ENCODE data around the gene MFAP3.
A peak's percentile ranks its signal among the peaks of the same experiment; 100 is the strongest.
"Not testable (repeated sequence)": the region's sequence is repeated elsewhere in the genome, so short reads cannot be mapped to it uniquely, and the experiment has no call there.

Gene MFAP3

GRCh38 chr5:154038707-154039457 lies at the start of gene MFAP3, which contains the start of gene FAM114A2:
Gene MFAP3, plus strand, starts transcription at chr5:154038967. Its CDS starts 10,756 bp downstream, at chr5:154049723.
Gene FAM114A2, minus strand, starts transcription at chr5:154038910. Its CDS starts 3,957 bp downstream, at chr5:154034953.
- DNase-seq, result peak; percentile 62

- DNase-seq, result no peak
Measured at GRCh38 chr5:153991168-153991567, 47.6 kb upstream of the MFAP3 start.

GRCh38 chr5:153998010-153998409 lies 40.8 kb upstream of the MFAP3 start:
- DNase-seq, result no peak

- no peak for DNase-seq
Measured at GRCh38 chr5:153998768-153999167, 40.0 kb upstream of the MFAP3 start.

- no peak for DNase-seq
Measured at GRCh38 chr5:153999995-154000394, 38.8 kb upstream of the MFAP3 start.

GRCh38 chr5:154000703-154001102 lies 38.1 kb upstream of the MFAP3 start:
- DNase-seq, result no peak

- no peak for DNase-seq
Measured at GRCh38 chr5:154002093-154002492, 36.7 kb upstream of the MFAP3 start.

GRCh38 chr5:154002511-154003020 lies 36.2 kb upstream of the MFAP3 start:
- no peak for DNase-seq

- no peak for DNase-seq
Measured at GRCh38 chr5:154005648-154006047, 33.1 kb upstream of the MFAP3 start.

GRCh38 chr5:154010660-154011059 lies 28.1 kb upstream of the MFAP3 start:
- DNase-seq, result no peak

- no peak for DNase-seq
Measured at GRCh38 chr5:154015071-154015693, 23.6 kb upstream of the MFAP3 start.

- not testable (repeated sequence) for DNase-seq
Measured at GRCh38 chr5:154018919-154019318, 19.8 kb upstream of the MFAP3 start.

GRCh38 chr5:154025951-154026350 lies 12.8 kb upstream of the MFAP3 start:
- no peak for DNase-seq

- no peak for DNase-seq
Measured at GRCh38 chr5:154031937-154032489, 6.8 kb upstream of the MFAP3 start.

GRCh38 chr5:154034944-154035343 lies 3.8 kb upstream of the MFAP3 start:
- no peak for DNase-seq

- DNase-seq, result no peak
Measured at GRCh38 chr5:154038261-154038706, 483 bp upstream of the MFAP3 start.

GRCh38 chr5:154039458-154039829 lies 677 bp downstream of the MFAP3 start:
- no peak for DNase-seq

- DNase-seq, result no peak
Measured at GRCh38 chr5:154042766-154043165, 4.0 kb downstream of the MFAP3 start.

GRCh38 chr5:154044099-154044498 lies 5.3 kb downstream of the MFAP3 start:
- DNase-seq, result no peak

GRCh38 chr5:154044581-154044980 lies 5.8 kb downstream of the MFAP3 start:
- no peak for DNase-seq

GRCh38 chr5:154046486-154046885 lies 7.7 kb downstream of the MFAP3 start:
- no peak for DNase-seq

- DNase-seq, result no peak
Measured at GRCh38 chr5:154047324-154047723, 8.6 kb downstream of the MFAP3 start.

- DNase-seq, result no peak
Measured at GRCh38 chr5:154049636-154050035, 10.9 kb downstream of the MFAP3 start.

- no peak for DNase-seq
Measured at GRCh38 chr5:154053468-154053867, 14.7 kb downstream of the MFAP3 start.

Measured in NCI-H187 treated with DMSO at 0.1 percent for 48 hours (cell line).